Stimulated activated CD8-positive, alpha-beta memory T cell treated with anti-CD3 and anti-CD28 coated beads, Interleukin-7, amount 100 ng/mL, for 4 hours (primary cell): Measurements from ENCODE around the gene CYTH2.

ENCODE experiments used
- DNase-seq, 2 donors: peaks; one replicate each; pipeline ENCODE4 v3.0.0-alpha.2; 2020; ENCODE audit warnings: low read depth in 2 of 2

CYTH2 gene

GRCh38 chr19:48493718-48494401 is 24.7 kb downstream of the CYTH2 start:
- no peak for DNase-seq

DNA sequence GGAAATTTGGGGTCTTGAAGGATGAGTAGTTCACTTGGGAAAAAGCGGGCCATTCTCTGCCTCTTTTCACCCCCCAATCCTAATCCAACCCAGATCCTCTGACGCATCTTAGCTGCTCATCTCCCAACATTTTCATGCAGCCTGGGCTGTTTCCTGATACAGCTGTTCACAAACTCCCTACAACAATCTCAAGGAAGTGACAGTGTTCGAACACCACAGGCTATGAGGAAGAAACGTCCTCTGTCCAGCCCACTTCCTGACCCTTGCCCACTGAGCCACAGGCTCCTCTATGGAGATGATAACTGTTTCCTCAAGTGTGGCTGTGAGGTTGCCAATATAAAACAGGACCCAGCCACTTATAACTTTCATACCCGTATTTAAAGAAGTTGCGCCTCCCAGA is 26.2 kb downstream of the CYTH2 start:
- no peak for DNase-seq

DNA sequence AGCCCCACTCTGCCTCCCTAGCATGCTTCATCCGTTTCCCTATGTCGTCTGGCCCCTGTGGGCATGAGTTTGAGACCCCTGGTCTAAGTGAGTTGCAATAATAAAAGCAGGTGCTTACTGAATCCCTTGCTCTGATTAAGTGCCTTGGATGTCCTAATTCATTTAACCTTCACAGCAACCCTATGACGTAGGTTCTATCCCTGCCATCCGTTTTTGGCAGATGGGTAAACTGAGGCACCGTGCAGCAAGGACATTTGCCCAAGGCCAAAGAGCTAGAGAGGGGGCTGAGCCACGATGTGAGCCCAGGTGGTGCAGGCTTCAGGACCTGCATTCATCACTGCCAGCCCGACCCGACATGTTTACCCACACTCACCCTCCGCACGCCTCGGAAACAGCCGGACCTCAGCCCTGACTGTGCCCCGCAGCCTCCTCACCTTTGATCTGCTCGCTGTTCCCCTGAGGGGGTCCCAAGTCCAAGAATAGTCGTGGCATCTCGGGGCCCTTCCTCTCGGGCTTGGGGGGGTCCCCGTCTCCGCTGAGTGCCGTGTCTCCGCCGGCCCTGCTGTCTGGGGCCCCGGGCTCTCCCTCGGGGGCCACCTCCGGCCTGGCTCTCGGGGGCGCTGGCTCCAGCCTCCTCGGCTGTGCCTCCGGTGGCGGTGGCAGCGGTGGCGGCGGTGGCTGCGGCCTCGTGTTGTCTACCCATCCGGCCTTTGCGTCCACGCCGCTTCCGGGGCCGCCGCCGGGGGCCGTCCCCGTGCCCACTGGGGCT is 28.0 kb downstream of the CYTH2 start:
- DNase-seq: no peak

DNA sequence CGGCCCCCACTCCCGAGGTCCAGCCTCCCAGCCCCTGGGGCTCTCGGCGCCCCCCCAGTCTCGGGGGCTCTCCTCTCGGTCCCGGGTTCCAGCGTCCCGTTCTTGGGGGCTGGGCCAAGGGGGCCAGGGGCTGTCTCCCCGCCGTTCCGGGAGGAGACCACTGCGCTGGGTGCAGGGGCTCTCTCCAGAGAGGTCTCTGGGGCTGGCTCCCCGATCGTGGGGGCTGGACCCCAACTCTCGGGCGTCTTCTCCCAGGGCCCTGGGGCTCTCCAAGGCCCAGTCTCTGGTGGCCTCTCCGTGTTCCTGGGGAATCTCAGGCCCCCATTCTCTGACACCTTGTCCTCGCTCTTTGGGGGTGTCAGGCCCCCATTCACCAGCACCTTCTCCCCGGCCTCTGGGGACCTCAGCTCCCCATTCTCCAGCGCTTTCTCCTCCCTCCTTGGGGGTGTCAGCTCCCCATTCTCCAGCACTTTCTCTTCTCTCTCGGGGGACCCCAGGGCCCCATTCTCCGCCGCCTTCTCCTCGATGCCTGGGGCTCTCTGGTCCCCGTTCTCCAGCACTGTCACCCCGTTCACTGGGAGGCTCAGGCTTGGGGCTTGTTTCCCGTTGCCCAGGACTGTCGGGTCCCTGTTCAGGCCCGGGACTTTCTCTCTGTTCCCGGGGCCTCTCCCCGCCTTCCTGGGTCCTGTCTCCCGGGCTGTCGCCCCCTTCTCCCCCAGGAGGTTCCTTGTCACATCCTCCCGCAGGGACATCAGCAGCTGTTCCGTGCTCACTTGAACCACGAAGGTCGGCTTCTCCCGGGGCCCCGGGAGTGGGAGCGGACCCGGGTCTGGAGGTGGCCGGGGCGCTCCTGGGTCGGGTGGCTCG is 28.8 kb downstream of the CYTH2 start:
- DNase-seq: no peak

GRCh38 chr19:48498595-48499311 is 29.6 kb downstream of the CYTH2 start:
- DNase-seq: no peak

- no peak for DNase-seq
These were observed 30.3 kb downstream of the CYTH2 start for GRCh38 chr19:48499316-48500090.

- no peak for DNase-seq
These were observed 31.8 kb downstream of the CYTH2 start for GRCh38 chr19:48500830-48501493.

GRCh38 chr19:48501494-48502349 is 32.6 kb downstream of the CYTH2 start:
- DNase-seq: no peak

- DNase-seq: peak in 1 of 2 donors; percentile 40
These were observed 33.3 kb downstream of the CYTH2 start for GRCh38 chr19:48502350-48503018.

DNA sequence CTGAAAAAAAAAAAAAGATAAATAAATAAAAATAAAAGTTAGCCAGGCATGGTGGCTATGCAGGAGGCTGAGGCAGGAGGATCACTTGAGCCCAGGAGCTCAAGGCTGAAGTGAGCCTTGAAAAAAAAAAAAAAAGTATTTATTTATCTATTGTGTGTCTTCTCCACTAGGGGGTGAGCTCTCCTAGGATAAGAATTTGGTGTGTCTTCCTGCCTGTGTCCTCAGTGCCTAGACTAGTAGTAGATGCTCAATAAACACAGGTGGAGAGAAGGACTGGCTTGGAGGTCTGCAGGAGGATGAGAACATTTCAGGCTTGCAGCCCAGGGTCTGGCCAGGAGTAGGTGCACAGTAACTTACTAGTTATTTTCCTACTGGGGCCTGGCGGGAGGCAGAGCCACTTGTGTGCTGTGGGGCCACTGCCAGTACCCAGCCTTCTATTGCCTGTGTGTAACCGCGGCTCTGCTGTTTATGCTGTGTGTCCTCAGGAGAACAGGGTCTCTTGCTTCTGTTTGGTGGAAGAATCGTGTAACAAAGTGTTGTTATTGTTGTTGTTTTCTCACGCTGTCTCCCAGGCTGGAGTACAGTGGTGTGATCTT is 37.1 kb downstream of the CYTH2 start:
- DNase-seq: no peak

DNA sequence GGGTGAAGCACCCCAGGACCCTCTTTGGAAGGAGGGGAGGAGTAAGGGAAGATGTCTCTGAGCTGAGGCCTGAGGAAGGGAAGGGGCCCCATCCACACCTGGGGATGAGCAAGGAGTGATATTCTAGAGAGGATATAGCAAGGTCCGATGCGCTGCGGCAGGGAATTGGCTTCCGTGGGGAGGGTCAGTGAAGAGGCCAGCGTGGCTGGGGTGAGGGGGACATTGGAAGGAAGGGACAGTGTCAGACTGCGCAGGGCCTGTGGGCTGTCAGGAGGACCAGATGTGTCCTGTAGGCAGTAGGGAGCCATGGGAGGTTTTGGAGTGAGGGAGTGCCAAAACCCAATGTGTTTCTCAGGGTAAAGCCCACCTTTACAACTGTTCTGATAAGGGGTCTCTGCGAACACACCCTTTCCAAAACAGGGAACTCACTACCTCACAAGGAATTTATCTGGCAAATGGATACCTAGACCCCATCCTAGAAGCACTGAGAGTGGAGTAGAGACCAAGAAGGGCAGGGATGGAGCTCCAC is 38.8 kb downstream of the CYTH2 start:
- no peak for DNase-seq

DNA sequence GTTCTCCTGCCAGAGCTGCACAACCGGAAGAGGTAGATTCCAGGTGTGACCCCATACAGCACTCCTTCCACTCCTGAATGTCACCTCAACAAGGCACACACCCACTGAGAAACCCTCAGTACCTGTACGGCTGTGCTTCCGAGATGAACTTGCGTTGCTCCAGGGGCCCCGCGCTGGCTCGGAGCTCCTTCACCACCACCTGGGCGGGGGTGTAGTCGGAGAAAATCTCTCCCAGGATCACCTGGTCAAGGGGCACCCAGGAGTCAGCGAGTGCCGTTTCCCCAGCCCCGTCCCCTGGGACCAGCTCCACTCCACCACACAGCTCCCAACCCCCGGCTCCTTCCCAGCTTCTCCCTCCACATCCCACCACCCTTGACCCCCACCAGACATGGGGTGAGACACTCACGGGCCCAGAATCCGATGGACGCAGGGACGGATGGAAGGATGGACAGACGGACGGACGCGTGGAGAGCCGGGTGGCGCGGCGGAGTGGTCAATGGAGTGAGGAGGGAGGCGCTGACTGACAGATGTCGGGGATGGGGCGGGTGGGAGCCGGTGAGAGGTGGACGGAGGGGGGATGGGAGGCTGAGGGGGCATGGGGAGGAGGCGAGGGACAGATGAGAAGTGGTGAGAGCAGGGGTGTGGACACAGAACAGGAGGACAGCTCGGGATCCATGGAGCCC is 39.7 kb downstream of the CYTH2 start:
- no peak for DNase-seq

DNA sequence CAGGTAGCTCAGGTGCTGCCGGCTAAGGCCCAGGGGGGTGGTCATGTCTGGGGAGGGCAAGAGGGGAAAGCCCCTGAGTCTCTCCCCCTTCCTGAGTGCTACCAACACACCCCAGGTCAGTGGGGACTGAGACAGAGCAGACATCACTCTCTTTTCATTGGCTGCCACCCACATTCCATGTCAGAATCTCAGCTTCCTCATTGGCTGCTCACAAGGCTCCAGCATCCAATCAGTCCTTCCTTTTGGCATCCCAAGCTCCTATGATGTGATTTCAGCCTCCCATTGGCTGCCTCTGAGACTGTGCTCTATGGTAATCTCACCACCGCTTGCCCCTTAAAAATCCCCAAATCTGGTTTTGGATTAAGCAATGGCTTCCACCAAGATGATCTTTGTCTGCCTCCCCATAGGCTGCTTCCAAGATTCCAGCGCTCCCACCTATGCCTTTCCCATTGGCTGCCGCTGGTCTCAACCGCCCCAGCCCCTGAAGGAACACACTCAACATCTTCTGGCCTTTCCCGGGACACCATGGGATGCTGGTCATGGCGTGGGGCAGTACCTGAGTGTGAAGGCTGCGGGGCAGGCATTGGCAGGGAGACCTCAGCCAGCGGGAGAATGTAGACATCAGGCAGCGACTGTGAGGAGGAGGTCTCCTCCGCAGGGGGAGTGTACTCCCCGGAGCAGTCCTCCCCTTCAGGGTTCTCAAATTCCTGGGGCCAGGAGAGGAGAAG is 40.5 kb downstream of the CYTH2 start:
- DNase-seq: no peak

DNA sequence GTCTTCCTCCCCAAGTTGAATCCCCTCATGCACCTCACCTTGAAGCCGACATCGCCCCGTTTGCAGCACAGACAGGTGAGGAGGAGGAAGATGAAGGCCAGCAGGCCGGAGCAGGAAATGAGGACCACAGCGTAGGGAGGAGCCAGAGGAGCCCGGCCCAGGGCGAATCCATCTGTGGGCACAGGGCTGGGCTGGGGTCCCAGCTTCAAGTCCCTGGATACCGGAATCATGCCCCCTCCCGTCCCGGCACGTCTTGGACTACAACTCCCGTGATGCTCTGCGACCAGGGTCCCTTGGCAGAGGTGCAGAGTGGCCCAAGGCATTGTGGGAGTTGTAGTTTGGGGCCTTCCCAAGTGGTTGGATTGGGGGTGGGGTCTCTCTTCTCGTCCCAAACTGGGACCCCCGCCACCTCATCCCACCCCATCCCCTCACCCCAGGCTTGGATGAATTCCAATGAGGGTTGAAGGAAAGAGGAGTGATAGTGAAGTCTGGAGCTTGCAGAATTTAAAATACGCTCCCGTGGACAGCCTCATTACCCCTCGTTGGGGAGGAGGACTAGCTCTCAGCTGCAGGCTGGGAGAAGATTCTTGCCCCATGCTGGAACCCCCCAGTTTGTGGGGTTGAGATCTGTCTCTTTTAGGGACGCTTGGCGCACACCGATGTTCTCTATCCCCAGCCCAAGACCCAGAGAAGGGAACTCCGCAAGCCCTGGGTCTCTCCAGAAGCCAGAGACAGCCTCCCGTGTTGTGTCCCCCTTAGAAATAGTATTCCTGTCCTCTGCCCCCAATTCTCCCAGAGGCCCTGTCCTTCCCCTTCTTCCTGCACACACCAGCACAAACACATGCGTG is 41.5 kb downstream of the CYTH2 start:
- DNase-seq: peak; percentile 59 to 65

GRCh38 chr19:48511321-48511731 is 42.2 kb downstream of the CYTH2 start:
- DNase-seq: no peak
